Embryonic facial prominence (tissue), 1 donor: ENCODE data around the gene BRCA2.

Experiments
- DNase-seq: peaks from one replicate; pipeline ENCODE4 v3.0.0-alpha.2; 2016; ENCODE audit errors: extremely low spot score

The BRCA2 gene

DNA sequence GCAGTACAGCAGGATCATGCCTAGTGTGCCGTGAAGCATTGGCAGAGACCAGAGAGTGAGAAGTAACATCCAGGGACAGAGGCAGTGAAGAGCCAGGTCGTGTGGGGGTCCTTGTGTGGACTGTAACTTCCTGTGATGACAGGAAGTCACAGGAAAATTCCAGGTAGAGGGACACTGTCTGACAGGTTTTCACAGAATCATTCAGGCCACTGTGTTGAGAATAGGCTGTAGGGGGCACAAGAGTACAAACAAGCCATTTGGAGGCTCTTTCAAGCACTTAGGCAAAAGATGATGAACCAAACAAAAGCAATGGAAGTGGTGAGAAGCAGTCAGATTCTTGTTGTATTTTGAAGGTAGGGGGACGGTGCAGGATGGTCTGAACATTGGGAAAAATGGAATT lies 66.2 kb downstream of the BRCA2 start:
- DNase-seq: no peak

DNA sequence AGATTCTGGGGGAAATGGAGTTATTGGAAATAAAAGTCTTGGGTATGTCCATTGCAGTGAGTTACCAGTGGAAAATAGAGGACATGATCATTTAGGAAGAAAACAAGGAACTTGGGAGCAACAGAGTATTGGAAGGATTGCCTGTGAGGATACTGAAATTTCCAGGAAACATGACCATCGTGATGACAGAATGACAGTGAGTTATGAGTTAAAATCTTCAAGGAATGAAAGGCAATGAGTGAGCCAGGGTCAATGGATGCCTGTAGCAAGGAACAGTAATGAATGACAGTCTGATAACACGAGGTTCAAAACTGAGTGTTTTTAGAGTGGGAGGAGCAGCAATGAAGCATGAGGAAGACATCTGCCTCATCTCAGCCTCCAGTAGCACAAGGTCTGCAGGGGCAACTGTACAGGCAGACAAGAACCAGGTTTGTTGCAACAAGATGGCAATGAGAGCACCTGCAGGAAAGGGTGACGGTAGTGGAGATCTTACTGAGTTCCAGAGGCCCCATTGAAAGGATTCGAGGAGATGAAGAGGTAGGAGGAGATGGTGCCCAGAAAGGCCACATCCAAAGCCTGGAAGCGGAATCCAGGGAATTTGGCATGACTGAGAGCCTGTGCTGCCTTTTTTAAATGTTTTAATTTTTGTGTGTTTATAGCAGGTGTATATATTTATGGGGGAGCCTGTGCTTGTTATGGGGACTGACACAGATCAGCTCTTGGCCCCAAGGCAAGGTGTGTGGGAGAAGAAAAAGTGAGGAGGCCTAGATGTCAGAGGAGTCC lies 68.7 kb downstream of the BRCA2 start:
- DNase-seq: no peak

DNA sequence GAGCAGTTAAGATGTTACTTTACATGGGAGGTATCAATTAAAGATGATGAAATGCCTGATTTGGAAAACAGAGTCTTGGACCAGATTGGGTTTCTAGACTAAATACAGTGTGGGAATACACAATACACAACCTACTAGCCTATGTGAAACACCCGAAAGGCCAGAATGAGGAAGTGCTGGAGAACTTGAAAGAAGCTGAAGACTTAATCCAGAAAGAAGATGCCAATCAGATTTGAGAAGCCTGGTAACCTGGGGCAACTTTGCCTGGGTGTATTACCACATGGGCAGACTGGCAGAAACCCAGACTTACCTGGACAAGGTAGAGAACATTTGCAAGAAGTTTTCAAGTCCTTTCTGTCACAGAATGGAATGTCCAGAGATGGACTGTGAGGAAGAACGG lies 69.4 kb downstream of the BRCA2 start:
- DNase-seq: no peak

DNA sequence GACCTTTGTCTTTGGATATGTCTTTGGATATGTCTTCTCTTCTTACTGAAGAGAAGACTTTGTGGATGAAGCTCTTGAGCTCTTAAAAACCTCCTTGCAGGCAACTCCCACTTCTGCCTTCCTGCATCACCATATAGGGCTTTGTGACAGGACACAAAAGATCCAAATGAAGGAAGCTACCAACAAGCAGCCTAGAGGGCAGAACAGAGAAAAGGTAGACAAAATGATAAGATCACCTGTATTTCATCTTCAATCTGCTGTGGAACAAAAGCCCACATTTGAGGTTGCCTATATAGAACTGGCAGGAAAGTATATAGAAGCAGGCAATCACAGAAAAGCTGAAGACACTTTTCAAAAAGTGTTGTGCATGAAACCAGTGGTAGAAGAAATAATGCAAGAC lies 70.1 kb downstream of the BRCA2 start:
- DNase-seq: no peak

DNA sequence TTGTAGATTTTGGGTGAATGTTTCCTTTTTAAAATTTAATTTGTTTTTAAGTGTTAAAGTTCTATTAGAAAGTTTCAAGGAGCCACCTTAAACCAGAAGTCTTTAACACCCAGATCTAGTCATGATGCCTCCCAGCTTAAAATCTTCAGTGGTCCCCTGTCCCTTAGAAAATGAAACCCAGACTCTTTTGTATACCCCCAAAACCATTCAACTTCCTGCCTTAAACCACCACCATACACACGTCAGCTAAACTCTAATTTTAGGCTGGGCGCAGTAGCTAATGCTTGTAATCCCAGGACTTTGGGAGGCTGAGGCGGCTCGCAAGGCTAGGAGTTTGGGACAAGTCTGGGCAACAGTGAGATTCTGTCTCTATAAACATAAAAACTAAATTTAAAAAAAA lies 74.7 kb downstream of the BRCA2 start:
- DNase-seq: no peak

DNA sequence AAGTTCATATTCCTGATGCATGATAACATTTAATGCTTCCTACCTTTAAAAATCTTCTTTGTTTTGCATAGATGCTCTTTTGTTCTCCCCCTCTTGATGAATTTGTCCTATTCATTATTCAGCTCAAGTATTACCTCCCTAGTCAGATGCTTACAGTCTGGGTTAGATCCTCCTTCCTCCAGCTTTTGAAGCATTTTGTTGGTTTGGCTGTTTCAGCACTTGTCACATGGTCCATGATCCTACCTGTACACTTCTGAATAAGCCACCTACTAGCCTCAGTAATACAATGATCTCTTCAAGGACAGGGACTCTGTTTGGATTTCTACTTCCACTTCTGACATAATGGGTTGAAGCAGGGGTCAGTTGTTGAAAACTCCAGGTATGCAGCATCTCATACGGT lies 75.2 kb downstream of the BRCA2 start:
- DNase-seq: no peak

DNA sequence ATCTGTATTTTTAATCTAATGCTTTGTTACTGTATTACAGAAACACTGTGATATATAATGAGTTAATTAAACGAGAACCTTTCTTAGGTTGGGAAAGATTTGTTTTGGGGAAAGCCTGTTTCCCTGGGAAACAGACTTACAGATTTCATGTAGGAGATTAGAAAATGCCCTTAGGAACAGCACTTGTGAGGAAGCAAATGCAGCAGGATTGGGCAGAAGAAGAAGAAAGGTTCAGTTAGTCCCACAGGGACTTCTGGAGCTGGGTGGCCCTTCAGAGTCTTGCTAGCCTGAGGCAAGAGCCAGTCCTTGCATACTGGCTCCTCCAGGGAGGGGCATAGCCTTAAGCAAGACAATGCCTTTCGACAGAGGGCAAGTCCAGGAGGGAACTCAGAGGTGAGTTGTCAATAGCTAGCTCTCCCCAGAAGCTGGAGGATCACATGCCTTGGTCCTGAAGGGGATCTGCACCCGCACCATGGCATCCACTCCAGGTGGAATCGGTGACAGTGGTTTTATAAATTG lies 75.9 kb downstream of the BRCA2 start:
- no peak for DNase-seq

DNA sequence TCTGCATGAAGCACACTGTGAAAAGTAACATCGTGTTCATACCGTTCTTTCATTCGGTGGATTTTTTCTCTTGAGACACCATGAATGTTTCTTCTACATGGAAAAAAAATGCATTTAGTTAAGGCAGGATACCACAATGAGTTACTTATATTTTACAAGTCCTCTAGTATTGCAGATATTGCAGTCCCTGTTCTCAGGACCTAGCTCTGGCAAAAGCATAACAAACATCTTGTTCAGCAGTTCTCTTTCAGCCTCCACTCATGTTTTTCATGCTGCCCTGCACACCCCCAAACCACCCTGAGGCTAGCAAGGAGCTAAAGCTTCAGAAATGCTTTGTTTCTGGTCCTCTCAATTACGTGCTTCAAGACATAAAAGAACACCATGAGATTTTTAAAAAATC lies 87.8 kb downstream of the BRCA2 start:
- DNase-seq: no peak

DNA sequence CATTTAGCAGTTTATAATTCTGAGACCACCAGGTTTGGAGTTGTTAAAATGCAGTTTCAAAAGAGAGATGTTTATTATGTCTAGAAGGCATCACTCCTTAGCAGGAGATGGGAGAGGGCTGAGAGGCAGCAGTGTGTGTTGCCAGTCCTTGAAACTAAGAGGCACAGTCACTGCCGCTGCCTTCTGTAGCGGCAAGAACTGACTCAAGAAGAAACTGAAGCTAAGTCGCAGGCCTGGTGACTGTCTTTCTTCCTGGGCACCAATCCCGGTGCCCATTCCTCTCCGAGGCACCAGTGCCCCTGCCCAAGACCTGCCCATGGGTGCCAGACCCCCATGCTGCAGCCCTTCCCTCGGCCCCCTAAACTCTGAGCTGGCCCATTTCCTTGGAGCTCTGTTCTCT lies 92.5 kb downstream of the BRCA2 start:
- DNase-seq: no peak

DNA sequence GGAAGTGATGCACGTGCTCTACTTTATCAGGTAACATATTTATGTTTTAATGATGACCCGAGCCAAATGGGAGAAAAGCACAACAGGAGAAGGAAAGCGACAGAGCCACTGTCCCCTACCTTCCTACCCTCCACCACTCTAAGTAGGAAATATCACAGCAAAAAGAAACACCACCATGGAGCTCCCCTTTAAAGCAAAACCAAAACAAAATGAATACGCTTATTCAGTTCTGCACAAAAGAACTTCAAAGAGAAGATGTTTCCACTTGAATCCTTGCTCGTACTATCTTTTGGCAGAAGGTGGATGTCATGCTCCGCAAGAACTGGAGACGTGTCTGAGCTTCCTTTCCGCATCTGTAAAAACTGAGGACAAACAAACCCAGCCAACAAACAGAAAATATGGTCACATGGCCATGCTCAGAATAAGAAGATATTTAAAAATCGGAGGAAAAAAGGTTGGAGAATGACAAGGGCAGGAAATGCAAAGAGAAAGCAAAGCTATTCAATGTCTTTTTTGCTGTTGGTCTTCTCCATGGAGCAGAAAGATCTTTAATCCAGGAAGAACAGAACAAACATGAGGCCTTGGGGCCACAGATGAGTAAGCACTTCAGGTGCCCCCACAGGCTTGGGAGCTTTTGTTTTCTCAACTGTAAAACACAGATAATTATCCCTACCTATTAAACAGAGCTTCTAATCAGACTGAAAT lies 93.1 kb downstream of the BRCA2 start:
- DNase-seq: no peak

DNA sequence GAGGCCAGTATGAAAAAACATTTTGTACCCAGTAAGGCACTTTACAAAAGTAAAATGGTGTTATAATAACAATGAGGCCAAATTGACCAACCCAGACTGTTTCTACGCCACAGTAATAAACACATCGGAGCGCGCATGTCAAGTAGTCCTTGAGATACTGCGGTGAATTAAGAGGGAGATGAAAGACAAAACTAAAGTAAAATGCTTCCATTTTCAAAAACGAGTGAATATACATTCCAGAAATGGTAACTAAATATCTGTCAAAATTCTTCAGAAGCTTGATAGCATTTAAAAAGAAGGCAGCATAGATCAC lies 93.6 kb downstream of the BRCA2 start:
- no peak for DNase-seq

DNA sequence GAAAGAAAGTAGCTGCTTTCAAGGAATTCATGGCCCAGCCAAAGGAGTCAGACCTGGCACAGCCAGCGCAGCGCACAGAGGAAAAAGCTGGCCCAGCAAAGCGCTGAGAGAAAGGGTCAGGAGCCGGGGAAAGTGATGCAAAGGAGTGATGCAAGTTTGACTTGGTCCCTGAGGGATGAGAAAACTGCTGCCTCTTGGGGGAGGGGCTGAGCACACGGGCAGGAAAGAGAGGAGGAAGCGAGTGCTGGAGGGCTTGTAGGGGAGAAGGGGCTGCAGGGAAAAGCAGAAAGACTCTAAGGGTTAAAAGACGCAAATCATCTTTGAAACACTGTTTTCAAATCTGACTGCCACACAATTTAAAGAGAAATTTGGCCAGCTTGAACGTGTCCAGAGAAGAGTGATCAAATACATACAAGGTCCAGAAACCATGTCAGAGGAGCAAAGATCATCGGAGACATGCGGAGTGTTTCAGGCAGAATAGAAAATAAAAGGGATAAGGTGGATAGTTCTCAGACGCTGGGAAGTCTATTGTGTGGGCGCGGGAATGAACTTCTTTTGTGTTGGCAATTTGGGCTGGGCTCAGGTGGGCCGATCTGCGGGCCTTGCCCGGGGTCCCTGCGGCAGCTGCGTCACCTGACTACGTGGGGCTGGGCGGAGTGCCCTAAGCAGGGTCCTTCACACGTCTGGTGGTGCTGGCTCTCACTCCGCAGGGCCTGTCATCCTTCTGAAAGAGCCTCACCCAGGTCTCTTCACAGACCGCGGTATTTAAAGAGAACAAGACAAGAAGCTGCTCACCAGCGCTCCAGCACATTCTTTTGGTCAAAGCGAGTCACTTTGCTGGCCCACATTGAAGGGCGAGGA lies 94.5 kb downstream of the BRCA2 start:
- DNase-seq: no peak

DNA sequence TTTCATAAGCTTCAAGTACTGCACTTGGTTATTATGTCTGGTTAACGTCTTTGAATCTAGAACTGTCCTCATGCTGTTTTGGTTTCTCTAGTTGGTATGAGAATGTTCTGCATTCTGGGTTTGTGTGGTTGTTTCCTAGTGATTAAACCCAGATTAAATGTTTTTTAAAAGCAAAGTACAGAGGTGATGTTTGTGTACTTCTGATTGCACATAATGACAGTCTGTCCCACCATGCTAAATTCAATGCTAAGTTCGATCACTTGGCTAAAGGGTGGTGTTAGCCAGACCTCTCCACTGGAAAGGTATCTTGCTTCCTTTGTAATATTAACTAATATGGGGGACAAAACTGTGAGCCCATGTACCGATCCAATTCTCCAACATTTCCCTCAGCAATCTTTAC lies 98.0 kb downstream of the BRCA2 start:
- no peak for DNase-seq

DNA sequence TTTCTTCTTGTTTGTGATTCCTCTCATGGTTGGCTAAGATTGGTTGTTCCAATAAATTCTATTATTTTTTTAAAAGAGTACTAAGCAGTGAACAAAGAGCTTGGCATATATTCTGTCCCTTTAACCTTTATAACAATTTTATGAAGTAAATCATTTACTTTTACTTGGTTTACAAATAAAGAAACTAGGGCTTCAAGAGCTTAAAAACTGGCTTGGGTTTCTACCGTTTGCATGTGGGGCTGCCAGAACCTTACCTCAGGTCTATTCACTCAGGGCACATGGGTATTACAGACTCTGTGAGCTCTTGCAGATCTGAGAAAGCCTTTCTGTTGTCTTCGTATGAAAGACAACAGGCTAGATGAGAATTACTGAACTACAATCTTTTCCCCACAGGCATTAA lies 99.3 kb downstream of the BRCA2 start:
- DNase-seq: no peak

DNA sequence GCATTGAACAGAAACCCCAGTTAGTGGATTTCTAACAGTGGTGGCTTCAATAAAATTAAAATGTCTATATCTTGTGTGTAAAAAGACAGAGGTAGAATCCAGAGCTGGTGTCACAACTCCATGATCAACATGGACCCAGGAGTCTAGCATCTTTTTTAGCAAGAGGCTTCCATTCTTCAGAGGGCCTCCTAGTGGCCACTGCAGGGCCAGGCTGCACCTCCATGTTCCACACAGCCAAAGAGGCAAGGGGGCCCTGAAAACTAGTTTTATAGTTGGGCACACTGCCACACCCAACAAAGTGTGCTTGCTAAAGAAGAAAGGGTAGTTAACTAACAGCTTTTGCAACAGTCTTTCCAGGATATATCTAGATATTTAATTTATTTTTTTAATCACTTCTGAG lies 99.7 kb downstream of the BRCA2 start:
- DNase-seq: no peak

DNA sequence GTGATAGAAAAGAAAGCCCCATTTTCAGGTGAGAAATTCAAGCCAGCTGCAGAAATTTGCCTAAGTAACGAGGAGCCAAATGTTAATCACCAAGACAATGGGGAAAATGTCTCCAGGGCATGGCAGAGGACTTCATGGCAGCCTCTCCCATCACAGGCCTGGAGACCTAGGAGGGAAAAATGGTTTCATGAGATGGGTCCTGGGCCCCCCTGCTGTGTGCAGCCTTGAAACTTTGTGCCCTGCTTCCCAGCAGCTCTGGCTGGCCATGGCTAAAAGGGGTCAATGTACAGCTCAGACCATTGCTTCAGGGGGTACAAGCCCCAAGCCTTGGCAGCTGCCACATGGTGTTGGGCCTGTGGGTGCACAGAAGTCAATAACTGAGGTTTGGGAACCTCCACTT lies 102.7 kb downstream of the BRCA2 start:
- no peak for DNase-seq

DNA sequence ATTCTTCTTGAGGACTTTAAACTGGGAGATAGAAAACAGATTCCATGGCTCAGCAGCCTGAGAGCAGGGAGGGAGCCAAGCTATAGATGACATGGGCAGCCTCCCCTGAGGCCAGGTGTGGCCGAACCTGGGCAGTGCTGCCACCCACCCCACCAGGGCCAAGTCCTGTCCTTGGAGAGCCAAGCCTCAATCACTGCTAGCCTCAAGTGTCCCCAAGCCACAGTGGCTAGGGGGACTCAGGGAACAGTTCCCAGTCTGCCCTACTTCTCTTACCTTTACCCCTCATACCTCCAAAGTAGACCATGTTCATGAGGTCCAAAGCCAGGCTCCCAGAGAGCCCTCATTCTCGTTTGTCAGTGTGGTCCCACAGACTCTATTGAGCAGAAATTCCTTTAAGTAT lies 104.6 kb downstream of the BRCA2 start:
- DNase-seq: no peak

DNA sequence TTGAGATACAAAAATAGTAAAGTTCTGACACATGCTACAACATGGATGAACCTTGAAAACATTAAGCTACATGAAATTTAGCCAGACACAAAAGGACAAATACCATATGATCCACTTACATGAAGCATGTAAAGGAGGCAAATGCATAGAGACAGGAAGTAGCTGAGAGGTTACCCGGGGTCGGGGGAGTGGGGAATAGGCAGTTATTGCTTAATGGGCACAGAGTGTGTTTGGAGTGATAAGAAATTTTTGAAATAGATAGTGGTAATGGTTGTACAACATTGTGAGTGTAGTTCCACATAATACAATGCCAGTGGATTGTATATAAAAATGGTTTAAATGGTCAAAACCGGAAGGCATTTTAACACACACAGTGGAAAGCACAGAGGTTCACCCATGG lies 108.3 kb downstream of the BRCA2 start:
- no peak for DNase-seq

DNA sequence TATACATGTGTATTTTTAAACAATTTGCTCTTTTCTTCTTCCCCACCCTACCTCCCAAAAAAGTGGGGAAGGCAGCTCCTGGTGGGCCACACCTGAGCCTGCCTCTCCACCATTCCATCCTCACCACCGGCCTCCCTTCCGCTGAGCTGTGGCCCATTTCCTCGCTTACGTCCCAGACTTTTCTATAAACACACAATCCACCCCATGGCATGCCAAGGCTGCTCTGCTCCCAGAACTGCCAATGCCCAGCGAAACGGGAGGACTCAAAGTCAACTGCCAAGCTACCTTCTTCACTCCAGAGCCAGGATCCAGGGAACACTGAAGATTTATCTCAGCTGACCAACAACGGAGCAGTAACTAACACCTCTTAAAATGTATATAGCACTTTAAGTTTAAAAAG lies 109.8 kb downstream of the BRCA2 start:
- no peak for DNase-seq

DNA sequence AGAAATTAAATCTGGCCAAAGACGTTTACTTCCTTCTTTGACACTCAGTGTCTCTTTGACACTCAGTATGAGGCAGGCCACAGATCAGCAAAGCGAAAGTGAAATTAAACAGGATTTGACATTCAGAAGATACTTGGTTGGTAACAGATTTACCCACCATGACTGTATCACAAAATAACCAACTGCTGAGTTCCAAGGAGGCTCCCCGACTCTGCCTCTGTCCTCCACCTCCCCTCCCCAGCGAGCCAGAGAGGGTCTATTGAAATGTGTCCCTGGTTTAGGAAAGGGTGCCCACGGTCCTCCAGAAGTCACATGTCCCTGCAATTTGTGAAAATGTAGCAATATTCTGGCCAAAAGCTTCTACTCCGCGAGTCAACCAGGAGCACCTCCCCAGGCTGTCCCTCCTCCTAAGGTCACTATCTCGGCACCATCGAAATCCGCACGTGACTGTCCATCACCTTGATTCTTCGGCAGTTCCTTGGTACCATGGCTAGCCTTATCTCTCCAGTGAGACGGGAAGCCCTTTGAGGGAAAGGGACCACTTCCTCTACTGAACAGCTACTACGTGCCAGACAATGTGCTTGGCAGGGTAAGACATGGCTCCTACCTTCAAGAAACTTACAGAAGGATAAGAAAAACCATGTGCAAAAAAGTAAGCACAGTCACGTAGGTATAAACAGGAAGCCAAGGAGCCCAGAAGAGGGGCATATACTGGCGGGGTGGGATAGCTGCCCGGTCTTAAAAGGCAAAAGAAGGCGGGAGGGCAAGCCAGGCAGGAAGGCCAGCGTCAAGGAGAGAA lies 111.1 kb downstream of the BRCA2 start:
- no peak for DNase-seq

DNA sequence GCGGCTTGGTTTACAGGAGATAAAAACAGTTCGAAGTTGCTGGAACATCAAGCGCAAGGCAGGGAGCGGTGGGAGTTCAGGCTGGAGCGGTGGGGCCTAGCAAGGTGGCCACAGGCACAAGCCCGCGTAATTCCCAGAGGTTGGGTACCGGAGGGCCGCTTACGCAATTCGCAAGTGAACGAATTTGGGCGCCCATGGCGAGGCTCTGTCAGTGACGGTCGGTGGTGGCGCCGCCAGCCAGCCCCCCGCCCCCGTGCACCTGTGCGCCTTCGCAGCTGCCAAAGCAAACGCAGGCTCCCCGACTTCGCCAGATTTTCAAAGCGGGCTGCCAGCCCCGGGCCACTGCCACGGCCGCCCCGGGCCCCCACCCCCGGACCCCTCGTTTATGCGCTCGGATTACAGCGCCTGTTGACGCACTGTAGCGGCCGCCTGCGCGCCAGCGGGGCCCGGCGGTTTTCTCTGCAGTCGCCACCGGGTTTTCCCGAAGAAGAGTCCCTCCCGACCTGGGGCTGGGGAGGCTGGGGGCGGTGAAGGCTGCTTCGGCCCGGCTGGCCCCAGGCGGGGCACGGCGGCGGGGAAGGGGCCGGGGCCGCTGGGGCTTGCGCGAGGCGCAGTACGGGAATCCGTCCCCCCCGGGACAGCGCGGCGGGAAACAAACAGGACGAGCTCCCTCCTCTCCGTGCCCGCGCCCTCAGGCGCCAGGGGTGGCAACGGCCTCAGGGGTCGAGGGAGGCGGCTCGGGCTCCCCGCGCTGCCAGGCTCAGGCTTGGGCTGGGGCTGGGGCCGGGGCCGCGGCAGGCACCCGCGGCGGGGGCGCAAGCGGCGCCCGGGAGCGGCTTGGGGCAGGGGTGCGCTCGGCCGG lies 111.9 kb downstream of the BRCA2 start:
- no peak for DNase-seq
